UCSD-AML1 (cell line): Measurements from ENCODE around the gene SIVA1.

ENCODE experiments used
- DNase-seq: peaks from one replicate; lab custom pipeline; 2025; ENCODE audit not compliant: unreplicated experiment; lab: John Stamatoyannopoulos, UW

Gene SIVA1

DNA sequence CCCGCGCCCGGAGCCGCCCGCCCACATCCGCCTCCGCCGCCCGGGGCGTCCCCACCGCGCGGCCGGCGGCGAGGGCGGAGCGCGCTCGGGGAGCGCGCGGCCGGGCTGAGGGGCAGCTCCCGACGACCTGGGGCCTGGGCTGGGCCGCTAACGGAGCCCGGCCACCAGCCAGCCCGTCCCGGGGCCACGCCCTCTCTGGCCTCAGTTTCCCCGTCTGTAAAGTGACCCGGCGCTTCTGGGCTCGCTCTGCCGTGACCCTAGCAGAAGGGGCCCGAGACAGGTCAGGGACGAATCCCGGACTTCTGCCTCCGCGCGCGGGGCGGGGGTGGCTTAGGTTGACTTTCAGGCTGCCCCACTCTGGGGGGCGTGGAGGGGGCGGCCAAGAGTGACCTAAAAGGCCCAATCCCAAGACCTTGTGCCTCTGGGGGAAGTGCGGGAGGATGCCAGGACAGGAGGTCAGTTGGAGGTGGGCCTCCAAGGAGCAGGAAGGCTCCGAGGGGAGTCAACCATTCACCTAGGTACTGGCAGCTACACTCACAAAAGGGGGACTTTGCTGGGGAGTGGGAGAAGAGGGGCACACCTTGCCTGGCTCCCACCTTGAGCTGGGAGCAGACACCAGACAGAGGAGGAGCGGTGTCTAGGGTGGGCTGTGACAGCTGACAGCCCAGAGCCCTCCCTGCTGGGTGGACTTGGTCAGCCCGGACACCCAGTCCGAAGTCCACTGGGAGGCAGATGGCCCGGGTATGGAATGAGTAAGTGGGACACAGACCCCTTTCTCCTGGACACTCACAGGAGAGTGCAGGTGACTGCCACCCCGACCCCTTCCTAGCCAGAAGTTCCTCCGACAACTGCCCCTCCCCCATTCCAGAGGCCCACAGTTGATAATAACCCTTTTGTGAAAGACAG is 43.1 kb downstream of the SIVA1 start:
- DNase-seq, result peak; percentile 54

GRCh38 chr14:104796687-104797081 is 43.7 kb downstream of the SIVA1 start:
- no peak for DNase-seq

DNA sequence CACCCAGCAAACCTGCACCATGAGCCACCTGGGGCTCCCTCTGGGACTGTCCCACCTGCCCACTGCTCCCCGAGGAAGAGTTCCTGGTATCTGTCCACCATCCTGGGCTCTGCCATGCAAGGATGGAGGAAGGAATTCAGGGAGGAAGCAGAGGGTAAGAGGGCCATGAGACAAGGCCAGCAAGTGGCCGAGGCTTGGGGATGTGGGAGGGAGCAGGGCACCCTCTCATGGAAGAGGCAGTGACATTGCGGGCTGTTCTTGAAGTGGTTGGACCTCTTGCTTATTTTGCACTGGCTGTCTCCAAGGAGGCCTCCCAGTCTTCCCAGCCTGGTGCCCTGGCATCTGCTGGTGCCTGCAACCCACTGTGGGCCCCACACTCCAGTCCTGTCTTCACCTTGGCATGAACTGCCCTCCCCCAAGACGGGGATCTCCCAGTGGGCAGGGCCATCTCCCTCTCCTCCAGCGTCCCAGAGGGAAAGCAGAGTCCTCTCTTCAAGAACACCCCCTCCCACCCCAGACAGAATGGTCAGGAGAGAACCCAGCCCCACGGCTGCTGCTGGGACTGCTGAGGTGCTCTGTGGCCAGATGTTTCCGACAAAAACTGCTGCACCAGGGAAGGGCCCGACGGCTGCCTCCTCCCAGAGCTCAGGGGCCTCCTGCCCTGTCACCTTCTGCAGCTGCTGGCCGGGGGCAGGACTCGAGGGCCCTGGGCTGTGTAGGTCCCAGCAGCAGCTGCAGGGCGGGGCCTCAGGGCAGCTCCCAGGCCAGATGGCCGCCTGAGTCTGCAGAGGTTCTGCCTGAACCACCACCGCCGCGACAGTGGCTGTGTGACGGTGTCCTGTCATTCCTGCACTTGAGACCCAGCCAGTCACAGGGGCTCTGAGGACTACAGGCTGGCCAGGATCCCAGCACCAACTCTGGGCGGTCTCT is 44.4 kb downstream of the SIVA1 start:
- peak; percentile 50 for DNase-seq

GRCh38 chr14:104798300-104799243 is 45.6 kb downstream of the SIVA1 start:
- no peak for DNase-seq

- DNase-seq, result no peak
Measured at GRCh38 chr14:104799244-104800014, 46.5 kb downstream of the SIVA1 start.

GRCh38 chr14:104800015-104800770 is 47.2 kb downstream of the SIVA1 start:
- peak; percentile 71 for DNase-seq

- peak; percentile 54 for DNase-seq
Measured at GRCh38 chr14:104800771-104801519, 48.0 kb downstream of the SIVA1 start, which contains the start of gene ZBTB42. ZBTB42 (plus strand) TSS chr14:104801101; CDS start chr14:104801198, 97 bp downstream.

GRCh38 chr14:104801520-104802393 is 48.8 kb downstream of the SIVA1 start:
- no peak for DNase-seq

DNA sequence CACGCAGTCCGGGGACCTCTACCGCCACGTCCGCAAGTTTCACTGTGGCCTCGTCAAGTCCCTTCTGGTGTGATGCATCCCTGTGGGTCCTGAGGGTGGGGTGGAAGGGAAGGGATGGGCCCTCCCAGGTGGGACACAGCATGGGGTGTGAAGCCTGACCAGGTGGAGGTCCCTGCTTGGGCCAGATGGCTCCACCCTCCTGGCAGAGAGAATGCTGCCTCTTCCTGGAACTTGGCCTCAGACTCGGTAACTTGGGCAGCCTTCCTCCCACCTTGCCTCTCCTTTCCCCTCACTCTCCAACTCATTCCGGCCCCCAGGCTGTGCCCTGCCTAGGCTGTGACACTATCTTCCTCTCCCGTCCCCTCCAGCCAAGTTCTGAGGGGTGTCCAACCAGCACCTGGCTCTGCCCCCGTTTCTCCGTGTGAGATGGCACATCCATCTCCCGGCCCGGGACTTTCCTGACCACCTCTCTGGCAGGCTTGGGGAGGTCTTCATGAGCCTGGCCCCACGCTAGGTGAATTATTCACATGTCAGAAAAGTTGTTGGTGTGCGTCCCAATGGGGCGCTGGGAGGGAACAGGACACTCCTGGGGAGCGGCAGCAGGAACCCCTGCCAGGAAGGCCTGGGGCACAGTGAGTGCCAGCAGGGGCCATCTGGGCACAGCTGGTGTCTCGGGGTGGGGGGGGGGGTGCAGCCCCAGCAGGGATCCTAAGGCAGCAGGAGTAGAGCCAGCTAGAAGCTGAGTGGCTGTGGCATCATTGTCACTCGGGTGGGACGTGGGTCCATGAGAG is 49.6 kb downstream of the SIVA1 start:
- no peak for DNase-seq

DNA sequence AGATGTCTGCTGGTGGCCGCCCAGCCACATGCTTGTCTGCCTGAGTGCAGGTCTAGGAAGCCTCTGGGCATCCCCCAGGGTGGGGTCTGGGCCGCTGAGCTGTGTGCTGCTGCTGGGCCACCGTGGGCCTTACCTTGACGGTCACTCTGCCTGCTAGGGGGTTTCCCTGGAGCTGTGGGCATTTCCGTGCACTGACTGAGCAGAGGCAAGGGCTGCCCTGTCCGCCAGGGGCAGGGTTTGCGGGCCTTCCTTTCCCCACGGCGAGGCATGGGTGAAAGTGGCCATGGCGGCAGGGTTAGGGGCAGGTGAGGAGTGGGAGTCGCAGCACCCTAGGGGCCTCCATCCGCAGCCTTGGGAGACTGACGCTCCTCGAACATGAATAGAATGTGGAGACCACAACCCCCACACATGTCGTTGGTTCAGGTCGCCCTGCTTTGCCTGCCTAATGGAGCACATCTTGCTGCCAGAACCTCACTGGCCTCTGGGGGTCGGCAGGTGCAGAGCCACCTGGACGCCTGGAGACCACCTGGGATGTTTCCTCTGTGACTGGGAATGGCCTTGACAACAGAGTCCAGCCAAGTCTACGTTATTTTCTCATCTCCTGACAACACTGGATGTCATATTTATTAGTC is 50.4 kb downstream of the SIVA1 start:
- DNase-seq, result no peak

DNA sequence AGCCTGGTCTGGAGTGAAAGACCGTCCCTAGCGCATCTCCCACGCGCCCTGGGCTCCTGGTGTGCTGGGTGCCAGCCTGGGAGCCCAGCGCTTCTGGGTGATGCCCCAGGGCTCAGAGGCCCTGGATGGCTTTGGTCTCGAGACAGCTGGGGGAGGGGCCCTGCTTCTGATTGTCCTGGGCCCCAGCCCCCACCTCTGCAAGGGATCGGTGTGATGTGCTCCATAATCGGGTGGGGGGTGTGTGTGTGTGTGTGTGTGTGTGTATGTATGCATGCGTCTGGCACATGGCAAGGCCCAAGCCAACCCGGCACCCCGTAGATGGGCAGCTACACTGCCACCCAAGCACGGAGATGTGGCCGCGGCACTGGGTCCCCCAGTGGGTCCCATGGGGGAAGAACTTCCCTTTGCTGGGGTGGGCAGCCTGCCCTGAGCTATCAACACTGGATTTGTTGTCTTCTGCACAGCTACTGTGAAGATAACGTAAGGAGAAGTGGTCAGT is 51.0 kb downstream of the SIVA1 start:
- no peak for DNase-seq

DNA sequence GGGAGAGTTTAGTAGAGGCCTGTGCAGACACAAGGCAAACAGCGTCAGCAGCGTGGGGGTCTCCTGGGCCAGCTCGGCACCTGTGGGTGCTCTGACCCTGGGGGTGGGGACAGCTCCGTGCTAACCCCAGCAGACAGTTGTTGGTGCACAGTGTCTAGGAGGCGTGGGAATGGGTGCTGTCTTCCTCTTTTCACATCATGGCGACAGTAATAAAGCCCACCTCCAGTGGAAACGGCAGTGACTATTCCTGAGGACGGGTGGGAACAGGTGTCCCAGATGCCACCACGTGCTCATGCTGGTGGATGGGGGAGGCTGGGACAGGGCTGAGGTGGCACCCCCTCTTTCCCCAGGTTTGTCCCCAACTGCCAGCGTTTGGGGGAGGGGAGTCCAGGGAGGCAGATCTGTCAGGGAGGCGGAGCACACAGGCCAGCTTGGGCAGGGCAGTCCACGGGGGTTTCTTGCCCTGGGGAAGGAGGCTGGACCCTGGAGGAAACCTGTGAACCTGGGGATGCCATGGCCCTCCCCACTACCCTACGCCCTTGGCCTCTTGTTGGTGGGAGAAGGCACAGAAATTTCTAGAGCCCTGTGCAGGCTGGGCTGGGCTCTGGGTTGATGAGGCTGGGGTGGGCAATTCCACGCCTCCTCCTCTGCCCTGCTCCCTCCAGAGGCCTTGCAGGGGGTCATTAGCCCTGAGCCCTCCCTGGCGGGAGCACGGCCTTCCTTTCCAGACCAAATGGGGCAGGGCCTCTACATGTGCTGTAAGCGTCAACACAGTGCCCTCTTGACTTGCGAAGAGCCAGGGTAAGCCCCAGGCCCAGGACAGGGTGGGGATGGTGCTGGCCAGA is 51.8 kb downstream of the SIVA1 start:
- no peak for DNase-seq

GRCh38 chr14:104805326-104805678 is 52.4 kb downstream of the SIVA1 start:
- no peak for DNase-seq

DNA sequence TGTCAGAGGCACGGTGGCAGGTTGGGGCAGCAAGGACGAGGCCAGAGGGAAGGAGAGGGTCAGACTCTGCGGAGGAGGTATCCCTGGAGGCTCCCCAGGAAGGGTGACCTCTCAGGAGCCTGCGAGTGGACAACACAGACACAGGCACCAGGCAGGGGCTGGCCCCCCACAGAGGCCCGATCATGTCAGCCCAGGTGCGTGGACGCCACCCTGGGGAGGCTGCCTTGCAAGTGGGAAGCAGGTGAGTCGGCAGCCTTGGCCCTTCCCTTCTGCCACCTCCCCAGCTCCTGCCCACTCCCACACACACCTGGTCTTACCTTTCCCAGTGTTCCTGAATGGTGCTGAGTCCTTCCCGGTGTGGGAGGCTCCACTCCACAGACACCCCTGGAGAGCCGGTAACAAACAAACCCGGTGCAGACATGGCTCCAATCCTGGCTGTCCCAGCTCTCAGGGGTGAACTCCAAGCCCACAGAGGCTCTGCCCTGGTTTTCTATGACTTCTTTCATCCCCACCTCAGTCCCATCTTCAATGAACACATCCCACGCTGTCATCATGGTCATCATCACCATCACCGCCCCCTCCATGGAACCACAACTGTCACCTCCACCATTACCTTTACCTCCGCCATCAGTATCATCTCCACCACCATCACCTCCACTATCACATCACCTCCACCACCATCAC is 53.1 kb downstream of the SIVA1 start:
- DNase-seq, result no peak
